HG03520 (cell line): Measurements from ENCODE around the gene CRIM1.
"Not testable (repeated sequence)": the region's sequence is repeated elsewhere in the genome, so short reads cannot be mapped to it uniquely, and the experiment has no call there.

Experiments
- ATAC-seq: cut with Tn5 transposase; IDR thresholded peaks from one replicate; pipeline ENCODE4 v1.9.1; 2021; ENCODE audit warnings: mild to moderate bottlenecking, moderate library complexity; ENCODE audit not compliant: unreplicated experiment

Gene CRIM1, protein sequence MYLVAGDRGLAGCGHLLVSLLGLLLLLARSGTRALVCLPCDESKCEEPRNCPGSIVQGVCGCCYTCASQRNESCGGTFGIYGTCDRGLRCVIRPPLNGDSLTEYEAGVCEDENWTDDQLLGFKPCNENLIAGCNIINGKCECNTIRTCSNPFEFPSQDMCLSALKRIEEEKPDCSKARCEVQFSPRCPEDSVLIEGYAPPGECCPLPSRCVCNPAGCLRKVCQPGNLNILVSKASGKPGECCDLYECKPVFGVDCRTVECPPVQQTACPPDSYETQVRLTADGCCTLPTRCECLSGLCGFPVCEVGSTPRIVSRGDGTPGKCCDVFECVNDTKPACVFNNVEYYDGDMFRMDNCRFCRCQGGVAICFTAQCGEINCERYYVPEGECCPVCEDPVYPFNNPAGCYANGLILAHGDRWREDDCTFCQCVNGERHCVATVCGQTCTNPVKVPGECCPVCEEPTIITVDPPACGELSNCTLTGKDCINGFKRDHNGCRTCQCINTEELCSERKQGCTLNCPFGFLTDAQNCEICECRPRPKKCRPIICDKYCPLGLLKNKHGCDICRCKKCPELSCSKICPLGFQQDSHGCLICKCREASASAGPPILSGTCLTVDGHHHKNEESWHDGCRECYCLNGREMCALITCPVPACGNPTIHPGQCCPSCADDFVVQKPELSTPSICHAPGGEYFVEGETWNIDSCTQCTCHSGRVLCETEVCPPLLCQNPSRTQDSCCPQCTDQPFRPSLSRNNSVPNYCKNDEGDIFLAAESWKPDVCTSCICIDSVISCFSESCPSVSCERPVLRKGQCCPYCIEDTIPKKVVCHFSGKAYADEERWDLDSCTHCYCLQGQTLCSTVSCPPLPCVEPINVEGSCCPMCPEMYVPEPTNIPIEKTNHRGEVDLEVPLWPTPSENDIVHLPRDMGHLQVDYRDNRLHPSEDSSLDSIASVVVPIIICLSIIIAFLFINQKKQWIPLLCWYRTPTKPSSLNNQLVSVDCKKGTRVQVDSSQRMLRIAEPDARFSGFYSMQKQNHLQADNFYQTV

DNA sequence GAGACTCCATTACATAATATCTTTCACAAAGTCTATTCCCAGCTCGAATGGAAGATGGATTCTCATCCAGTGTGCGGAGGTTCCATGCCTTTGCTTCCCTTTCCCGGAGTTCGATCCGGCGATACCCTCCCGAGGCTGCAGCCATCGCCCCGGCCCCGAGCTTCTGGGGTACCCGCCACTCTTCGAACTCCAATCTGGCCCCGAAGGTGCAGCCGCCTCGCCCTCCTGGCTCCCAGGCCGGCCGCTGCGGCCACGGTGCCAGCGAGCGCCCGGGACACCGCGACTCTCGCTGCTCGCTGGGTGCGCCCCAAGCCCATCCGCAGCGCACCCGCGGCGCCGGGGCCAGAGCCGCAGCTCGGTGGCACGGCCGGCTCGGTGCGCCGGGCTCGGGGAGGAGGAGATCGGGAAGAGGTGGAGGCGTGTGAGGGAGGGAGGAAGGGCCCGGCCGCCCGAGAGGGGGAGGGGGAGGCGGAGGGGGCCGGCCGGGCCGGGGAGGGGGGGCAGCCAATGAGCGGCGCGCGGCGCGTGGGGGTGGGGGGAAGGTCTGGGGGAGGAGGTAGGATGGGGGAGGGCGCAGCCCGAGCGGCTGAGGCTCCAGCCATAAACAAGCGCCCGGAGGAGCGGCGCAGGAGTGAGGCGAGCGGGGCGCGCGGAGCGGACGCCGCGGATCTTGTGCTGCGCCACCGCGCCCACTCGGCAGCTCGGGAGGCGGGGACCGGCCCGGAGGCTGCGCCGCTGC, at the start of gene CRIM1:
CRIM1 (plus strand) TSS at position 628 of the 739 bp plus-strand sequence. CDS start 515 bp downstream, outside the sequence.
- peak; percentile 43 for ATAC-seq

GRCh38 chr2:36307441-36307840, 48.1 kb upstream of the CRIM1 start:
- no peak for ATAC-seq

DNA sequence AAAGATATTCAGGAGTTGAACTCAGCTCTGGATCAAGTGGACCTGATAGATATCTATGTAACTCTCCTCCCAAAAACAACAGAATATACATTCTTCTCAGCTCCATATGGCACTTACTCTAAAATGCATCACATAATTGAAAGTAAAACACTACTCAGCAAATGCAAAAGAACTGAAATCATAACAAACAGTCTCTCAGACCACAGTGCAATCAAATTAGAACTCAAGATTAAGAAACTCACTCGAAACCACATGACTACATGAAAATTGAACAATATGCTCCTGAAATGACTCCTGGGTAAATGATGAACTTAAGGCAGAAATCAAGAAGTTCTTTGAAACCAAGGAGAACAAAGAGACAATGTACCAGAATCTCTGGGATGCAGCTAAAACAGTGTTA, 45.1 kb upstream of the CRIM1 start:
- ATAC-seq: not testable (repeated sequence)

GRCh38 chr2:36318547-36318946, 37.0 kb upstream of the CRIM1 start:
- ATAC-seq: no peak

GRCh38 chr2:36322108-36322507, 33.5 kb upstream of the CRIM1 start:
- ATAC-seq: no peak

- no peak for ATAC-seq
Observed at GRCh38 chr2:36326286-36326685, 29.3 kb upstream of the CRIM1 start.

DNA sequence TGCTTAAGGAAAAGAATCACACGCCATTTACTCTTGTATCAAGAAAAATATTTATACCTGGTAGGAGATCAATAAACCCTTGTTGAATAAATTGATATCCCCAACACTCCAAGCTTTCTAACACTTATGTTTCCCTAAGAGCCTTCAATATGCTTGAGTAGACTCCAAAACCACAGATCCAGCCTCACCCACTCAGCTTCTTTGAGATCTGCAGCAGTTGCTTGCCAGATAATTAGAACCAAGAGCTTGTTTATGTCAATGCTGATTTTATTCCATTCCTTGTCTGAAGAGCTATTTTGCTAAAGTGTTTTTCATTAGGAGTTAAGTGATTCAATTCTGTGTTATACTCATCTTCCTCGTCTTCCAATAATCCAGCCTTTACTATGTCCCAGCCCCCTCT, 26.3 kb upstream of the CRIM1 start:
- ATAC-seq: no peak

DNA sequence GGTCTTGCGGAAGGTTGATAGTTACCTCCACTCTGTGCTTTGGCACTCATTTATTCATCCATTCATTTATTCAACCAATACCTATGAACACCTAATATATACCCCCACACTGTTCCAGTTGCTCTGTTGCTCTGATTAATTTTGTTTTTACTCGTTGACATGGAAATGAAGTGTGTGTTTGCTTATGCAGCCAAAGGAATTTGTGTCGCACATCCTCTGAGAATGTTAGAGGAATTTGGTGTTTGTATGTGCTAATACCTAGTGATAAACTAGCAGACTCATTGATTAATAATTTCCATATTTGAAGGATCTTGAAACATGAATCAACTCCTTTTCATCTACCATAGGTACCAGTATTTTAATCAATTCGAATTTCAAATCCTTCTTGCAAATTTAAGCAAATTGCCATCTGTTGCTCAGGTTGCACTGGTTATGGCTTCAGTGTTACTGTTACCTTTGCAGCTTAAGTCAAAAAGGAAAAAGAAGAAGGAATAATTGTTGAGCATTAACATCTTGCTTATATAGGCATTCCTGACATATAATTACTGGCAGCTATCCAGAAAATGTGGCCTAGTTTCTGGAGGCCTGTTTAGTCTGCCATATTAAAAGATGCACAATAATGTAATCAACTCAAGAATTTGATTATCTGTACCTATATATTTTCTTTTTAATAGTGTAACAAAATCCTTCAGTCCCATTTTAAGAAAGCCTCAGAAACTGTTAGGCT, 25.7 kb upstream of the CRIM1 start:
- ATAC-seq: no peak

DNA sequence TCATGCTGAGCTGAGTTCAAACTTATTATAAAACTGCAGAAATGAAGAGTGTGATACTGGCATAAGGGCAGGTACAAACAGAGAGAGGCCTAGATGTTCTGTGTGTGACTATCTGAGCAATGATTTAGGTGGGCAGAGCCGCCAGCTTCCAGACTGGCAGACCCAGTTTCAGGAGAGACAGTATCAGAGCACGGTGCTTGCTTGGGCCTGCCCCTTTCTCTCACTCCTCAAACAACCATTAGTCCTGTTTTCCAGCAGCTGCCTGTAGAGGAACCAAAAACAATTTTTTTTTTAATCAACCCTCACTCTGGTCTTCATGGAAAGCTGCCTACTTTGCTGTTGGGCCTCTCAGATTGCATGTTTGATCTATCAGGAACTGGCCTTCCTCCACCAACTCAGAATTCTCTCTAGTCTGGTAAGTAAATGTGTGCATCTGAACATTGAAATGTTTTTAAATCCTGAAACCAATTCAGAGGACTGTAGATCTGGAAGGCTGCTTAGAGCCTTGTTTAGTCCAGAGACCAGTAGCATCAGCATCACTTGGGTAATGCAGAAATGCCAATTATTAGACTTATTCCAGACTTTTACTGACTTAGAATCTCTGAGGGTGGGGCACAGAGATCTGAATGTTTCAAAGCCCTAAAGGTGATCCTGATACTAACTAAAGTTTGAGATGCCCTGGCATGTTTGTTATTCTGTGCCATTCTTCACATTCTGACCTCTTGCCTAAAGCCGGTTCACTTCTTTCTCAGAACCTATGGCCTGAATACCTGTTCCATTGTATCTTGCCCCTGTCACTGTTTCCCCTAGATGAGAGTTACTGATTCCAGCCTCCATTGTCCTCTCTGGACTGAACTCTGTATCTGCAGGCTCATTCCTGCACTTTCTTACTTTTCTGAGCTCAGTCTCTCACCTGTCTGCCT, 24.8 kb upstream of the CRIM1 start:
- ATAC-seq: no peak

- no peak for ATAC-seq
Observed at GRCh38 chr2:36333350-36334012, 22.1 kb upstream of the CRIM1 start.

DNA sequence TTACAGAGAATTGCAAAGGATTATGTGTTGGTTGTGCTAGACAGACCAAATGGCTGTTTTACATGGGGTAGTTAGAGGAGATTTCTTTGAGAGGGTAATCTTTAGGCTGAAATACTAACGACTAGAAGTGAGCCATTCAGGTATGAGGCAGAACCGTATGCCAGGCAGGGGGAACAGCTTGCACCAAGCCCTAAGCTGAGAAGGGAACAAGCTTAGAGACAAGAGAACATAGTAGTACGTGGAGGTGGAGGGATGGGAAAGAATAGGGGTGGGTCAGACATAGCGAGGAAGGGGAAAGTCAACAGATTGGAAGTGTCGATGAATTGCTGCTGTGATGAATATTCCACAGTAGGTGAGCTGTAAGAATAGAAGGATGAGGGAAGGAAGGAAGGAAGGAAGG, 20.0 kb upstream of the CRIM1 start:
- no peak for ATAC-seq

GRCh38 chr2:36336321-36336720, 19.3 kb upstream of the CRIM1 start:
- ATAC-seq: no peak

GRCh38 chr2:36337354-36337753, 18.2 kb upstream of the CRIM1 start:
- no peak for ATAC-seq

- ATAC-seq: no peak
Observed at GRCh38 chr2:36338124-36338826, 17.3 kb upstream of the CRIM1 start.

GRCh38 chr2:36338827-36339145, 16.8 kb upstream of the CRIM1 start:
- ATAC-seq: no peak

- ATAC-seq: no peak
Observed at GRCh38 chr2:36339607-36340218, 15.9 kb upstream of the CRIM1 start.

DNA sequence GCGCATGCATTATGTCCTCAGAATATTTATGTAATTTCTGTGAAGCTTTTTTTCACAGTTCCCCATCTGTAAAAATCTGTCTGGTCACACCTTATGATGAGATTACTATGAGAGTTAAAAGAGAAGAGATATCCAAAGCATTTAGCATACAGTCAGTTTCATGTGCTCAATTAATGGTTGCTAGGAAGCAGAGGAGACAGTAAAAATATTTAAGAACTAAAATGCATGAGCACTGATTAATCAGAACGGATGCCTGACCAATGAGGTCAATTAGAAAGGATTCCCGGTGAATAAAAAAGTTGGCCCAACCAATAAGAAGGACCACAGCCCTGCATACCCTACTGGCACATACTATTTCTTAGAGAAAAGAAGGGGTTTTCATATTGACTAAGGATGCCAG, 12.0 kb upstream of the CRIM1 start:
- no peak for ATAC-seq

DNA sequence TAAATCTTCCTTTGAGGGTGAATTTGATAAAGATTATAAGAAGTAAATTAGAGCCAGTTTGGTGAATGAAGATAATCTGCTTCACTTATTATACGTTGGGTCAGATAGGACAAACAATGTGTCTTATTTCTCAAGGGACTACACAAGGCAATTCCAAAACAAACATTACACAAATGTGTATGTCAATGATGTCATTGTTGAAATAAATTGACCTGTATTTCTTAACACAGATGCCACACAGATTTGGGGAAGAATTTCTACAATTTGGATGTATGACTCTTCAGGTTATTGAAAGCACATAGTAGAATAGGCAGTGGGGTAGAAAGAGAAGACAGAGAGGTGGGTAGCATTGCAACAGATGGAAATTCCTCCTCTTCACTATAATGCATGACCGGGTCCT, 6.9 kb upstream of the CRIM1 start:
- ATAC-seq: no peak
